ENCODE results near the gene STK36.
A peak's percentile ranks its signal among the peaks of the same experiment; 100 is the strongest.

Gene STK36

GRCh38 chr2:218671654-218672566 lies at the start of gene STK36, which contains the start of gene RNF25:
TSS of gene STK36 (plus strand) at chr2:218672086. CDS start at chr2:218672830, 744 bp downstream.
TSS of gene RNF25 (minus strand) at chr2:218672002. CDS start at chr2:218671970, 32 bp downstream.
- DNase-seq (ENCODE audit: extremely low spot score) = peak; percentile 91
- POLR2A ChIA-PET = interaction anchor here (0.9 kb wide), 1 partner anchor 13 kb away, joined by 4 read pairs; the partner anchor contains the start of genes BCS1L and ZNF142
- CTCF ChIA-PET = interaction anchor here (0.6 to 7.6 kb wide), 10 partner anchors 12 to 399 kb away, joined by 3 to 69 read pairs (median 4); partner anchors contain the start of genes BCS1L, TTLL4 and ZNF142

GRCh38 chr2:218622606-218623365 lies 49.1 kb upstream of the STK36 start:
- DNase-seq (ENCODE audit: extremely low spot score) = no peak
- CTCF ChIA-PET = no interaction called here
- POLR2A ChIA-PET = no interaction called here
- no peak for TF ChIP-seq CTCF (IDR thresholded peaks at IDR 0.05; ENCODE audit: control extremely low read depth, extremely low read depth, low read depth, missing control alignments)

More at GRCh38 chr2:218671654-218672566, at the start of gene STK36, which contains the start of gene RNF25:
- no peak for TF ChIP-seq CTCF (IDR thresholded peaks at IDR 0.05; ENCODE audit: control extremely low read depth, extremely low read depth, low read depth, missing control alignments)

- no peak for TF ChIP-seq CTCF (IDR thresholded peaks at IDR 0.05; ENCODE audit: control extremely low read depth, extremely low read depth, low read depth, missing control alignments)
- DNase-seq (ENCODE audit: extremely low spot score) = no peak
- CTCF ChIA-PET = no interaction called here
- POLR2A ChIA-PET = no interaction called here
Observed at GRCh38 chr2:218623366-218623705, 48.5 kb upstream of the STK36 start.

- ChIA-PET POLR2A (no interaction called here), CTCF (interaction anchor here (0.8 to 1.6 kb wide), 3 partner anchors 8 to 35 kb away, joined by 3 to 5 read pairs (median 3); no protein-coding TSS in a partner anchor)
- no peak for DNase-seq (ENCODE audit: extremely low spot score)
- no peak for TF ChIP-seq CTCF (IDR thresholded peaks at IDR 0.05; ENCODE audit: control extremely low read depth, extremely low read depth, low read depth, missing control alignments)
Observed at GRCh38 chr2:218626369-218626768, 45.5 kb upstream of the STK36 start.

- CTCF ChIA-PET = interaction anchor here (0.8 to 1.5 kb wide), 7 partner anchors 9 to 271 kb away, joined by 3 to 8 read pairs (median 4); partner anchors contain the start of gene CATIP
- DNase-seq (ENCODE audit: extremely low spot score) = no peak
- POLR2A ChIA-PET = no interaction called here
- no peak for TF ChIP-seq CTCF (IDR thresholded peaks at IDR 0.05; ENCODE audit: control extremely low read depth, extremely low read depth, low read depth, missing control alignments)
Observed at GRCh38 chr2:218627939-218628338, 43.9 kb upstream of the STK36 start.

GRCh38 chr2:218631837-218632236 lies 40.0 kb upstream of the STK36 start:
- DNase-seq (ENCODE audit: extremely low spot score) = no peak
- TF ChIP-seq CTCF (IDR thresholded peaks at IDR 0.05; ENCODE audit: control extremely low read depth, extremely low read depth, low read depth, missing control alignments) = no peak
- ChIA-PET POLR2A (no interaction called here), CTCF (interaction anchor here (1.3 to 2.6 kb wide), 2 partner anchors 16 kb away, joined by 3 to 6 read pairs; no protein-coding TSS in a partner anchor)

All from GM10248 (cell line).